Lung (tissue), 12 donors: Measurements from ENCODE around the gene PTTG2. TPM values are rescaled to one million over a fixed set of nuclear protein-coding genes. Genes with fewer than 3 reads are reported as not detected.

Source experiments
- ATAC-seq: fragments of 200-7000 bp; cut with Tn5 transposase; one replicate; pipeline ENCODE4 v1.9.1; 2020; ENCODE audit warnings: moderate number of reproducible peaks; ENCODE audit not compliant: insufficient read depth, low FRiP score
- DNase-seq, 3 donors: peaks; one replicate each; pipeline ENCODE4 v3.0.0-alpha.2; 2013 to 2017
- H3K27ac ChIP-seq, 2 donors: one replicate each; pipeline ENCODE4 v1.5.1; 2013; ENCODE audit warnings: mild to moderate bottlenecking in 2 of 2, moderate library complexity in 2 of 2, control low read depth in 1 of 2, inconsistent platforms in 1 of 2, low read depth in 1 of 2, low read length in 1 of 2
- H3K27me3 ChIP-seq, 3 donors: one replicate each; pipeline ENCODE4 v1.5.1; 2013; ENCODE audit warnings: low read length in 2 of 3; ENCODE audit not compliant: control insufficient read depth in 3 of 3, insufficient read depth in 3 of 3
- H3K36me3 ChIP-seq, 4 donors: one replicate each; pipeline ENCODE4 v1.5.1; 2013; ENCODE audit warnings: low read length in 4 of 4, mild to moderate bottlenecking in 1 of 4, moderate library complexity in 1 of 4; ENCODE audit not compliant: control insufficient read depth in 4 of 4, insufficient read depth in 4 of 4
- H3K4me1 ChIP-seq, 5 donors: one replicate each; pipeline ENCODE4 v1.5.1; 2013; ENCODE audit warnings: low read length in 5 of 5, mild to moderate bottlenecking in 2 of 5, moderate library complexity in 1 of 5; ENCODE audit not compliant: control insufficient read depth in 5 of 5, insufficient read depth in 5 of 5
- H3K4me3 ChIP-seq: one replicate; pipeline ENCODE4 v1.5.1; 2013; ENCODE audit warnings: mild to moderate bottlenecking, control low read depth, moderate library complexity
- H3K9ac ChIP-seq, 2 donors: one replicate each; pipeline ENCODE4 v1.5.1; 2013; ENCODE audit warnings: low read length in 2 of 2, control low read depth in 1 of 2; ENCODE audit not compliant: insufficient read depth in 1 of 2
- H3K9me3 ChIP-seq, 4 donors: one replicate each; pipeline ENCODE4 v1.5.1; 2013; ENCODE audit warnings: low read length in 3 of 4, mild to moderate bottlenecking in 1 of 4, moderate library complexity in 1 of 4; ENCODE audit not compliant: control insufficient read depth in 4 of 4, insufficient read depth in 3 of 4
- CTCF ChIP-seq: IDR thresholded peaks from 2 replicates; pipeline ENCODE4 v1.5.1; 2012; ENCODE audit warnings: mild to moderate bottlenecking; ENCODE audit errors: control extremely low read depth, extremely low read depth
- WGBS, 2 donors: extraction: QIAGEN DNeasy Blood & Tissue Kit; methylation state at CpG; one replicate each; pipeline ENCODE4 v1.1.7; 2013; 5-methylcytosine and 5-hydroxymethylcytosine counted together
- polyA plus RNA-seq, 2 donors: library from polyadenylated mRNA; stranded (reverse); fragments of 200-250 nt; gene quantifications; one replicate each; pipeline ENCODE4 v1.2.1, GENCODE V29; 2013
- total RNA-seq, 2 donors: library from RNA; depleted of rRNA in 1 of 2; stranded (reverse); fragments of >200 nt in 1 of 2; gene quantifications; one replicate each; pipeline ENCODE4 v1.2.1, GENCODE V29; 2014 to 2021
- donor health status: control.
- donor health status: control.
- donor health status: Bipolar disorder and iron deficiency.
- donor health status: healthy.
- donor health status: DM: yes; HTN: yes; CAD: no.

Gene PTTG2
- total and polyA plus RNA-seq, 4 donors = 0.11 to 0.52 TPM; not detected in 2

GRCh38 chr4:37981844-37982720 lies 21.9 kb downstream of the PTTG2 start:
- H3K27ac ChIP-seq = peak overlapping the region in 1 of 2 donors; percentile 41
- no peaks in the 10 kb centered on the region for H3K27me3 ChIP-seq
- no peak for DNase-seq
- no peak for TF ChIP-seq CTCF
- 63 to 66% methylated on average over 7 of the region's 7 CpGs for WGBS, 2 donors
- peaks cover 4 to 13% (median 6%) of the 10 kb centered on the region in 5 donors for H3K4me1 ChIP-seq
- H3K9me3 ChIP-seq = no peaks in the 10 kb centered on the region
- H3K36me3 ChIP-seq = no peaks in the 10 kb centered on the region
- no peak overlapping the region for H3K9ac ChIP-seq
- H3K4me3 ChIP-seq = no peak overlapping the region
- ATAC-seq = no peak

- no peaks in the 10 kb centered on the region for H3K9me3 ChIP-seq
- no peak overlapping the region for H3K9ac ChIP-seq
- H3K4me3 ChIP-seq = no peak overlapping the region
- 72 to 78% methylated on average over 5 of the region's 5 CpGs for WGBS, 2 donors
- H3K4me1 ChIP-seq = peaks cover 4 to 13% (median 6%) of the 10 kb centered on the region in 5 donors
- H3K36me3 ChIP-seq = no peaks in the 10 kb centered on the region
- no peak for ATAC-seq
- no peak for DNase-seq
- H3K27ac ChIP-seq = peak overlapping the region in 1 of 2 donors; percentile 39
- TF ChIP-seq CTCF = no peak
- no peaks in the 10 kb centered on the region for H3K27me3 ChIP-seq
Measured at GRCh38 chr4:37982736-37983135, 22.5 kb downstream of the PTTG2 start.

- Histone ChIP-seq H3K4me3 (no peak overlapping the region), H3K27me3 (no peaks in the 10 kb centered on the region), H3K36me3 (no peaks in the 10 kb centered on the region), H3K9me3 (no peaks in the 10 kb centered on the region), H3K4me1 (peaks cover 0 to 19% (median 6%) of the 10 kb centered on the region in 5 donors), H3K27ac (no peak overlapping the region), H3K9ac (no peak overlapping the region)
- WGBS, 2 donors = 97 to 99% methylated on average over 1 of the region's 1 CpG
- DNase-seq = no peak
- TF ChIP-seq CTCF = no peak
- ATAC-seq = no peak
Measured at GRCh38 chr4:37983951-37984350, 23.8 kb downstream of the PTTG2 start.
